A673 (cell line): ENCODE data around the gene KPNB1. TPM values are rescaled to one million over a fixed set of nuclear protein-coding genes. Genes with fewer than 3 reads are reported as not detected.

Experiments used
- BruUV-seq: library from RNA; stranded (reverse); fragments of 400-500 nt; replicated peaks from 2 replicates; lab custom pipeline; 2021; lab: Mats Ljungman, UMichigan
- CTCF ChIA-PET: fragments of 300-600 bp; sonication (Branson Sonifier 250); formaldehyde crosslinking; loops from one replicate; lab custom pipeline; 2022; ENCODE audit warnings: antibody characterized with exemption; lab: Charles Lee
- POLR2A ChIA-PET: fragments of 300-600 bp; sonication (Branson Sonifier 250); formaldehyde crosslinking; loops from one replicate; lab custom pipeline; 2022; ENCODE audit warnings: antibody characterized with exemption; ENCODE audit not compliant: low non-redundant PET; lab: Charles Lee
- DNase-seq: peaks from one replicate; pipeline ENCODE4 v3.0.0-alpha.2; 2015; ENCODE audit warnings: low spot score
- H3K27ac ChIP-seq: fragments of 200-600 bp; sonication (generic); 2 replicates; pipeline ENCODE4 v1.5.1; 2016; ENCODE audit warnings: mixed run types, low read depth, mild to moderate bottlenecking, mixed read lengths, antibody characterized with exemption, low read length; ENCODE audit not compliant: poor library complexity, severe bottlenecking
- H3K27me3 ChIP-seq: fragments of 200-600 bp; sonication (generic); replicated peaks from 2 replicates; pipeline ENCODE4 v1.6.1; 2017; ENCODE audit warnings: mixed run types, low read depth, mild to moderate bottlenecking, mixed read lengths, antibody characterized with exemption, low read length; ENCODE audit not compliant: insufficient read depth, poor library complexity
- H3K36me3 ChIP-seq: fragments of 200-600 bp; sonication (generic); 2 replicates; pipeline ENCODE4 v1.6.1; 2016; ENCODE audit warnings: mixed run types, mild to moderate bottlenecking, mixed read lengths, antibody characterized with exemption, low read length; ENCODE audit not compliant: insufficient read depth, poor library complexity, severe bottlenecking
- H3K4me1 ChIP-seq: fragments of 200-600 bp; sonication (generic); 2 replicates; pipeline ENCODE4 v1.6.1; 2017; ENCODE audit warnings: mixed run types, mild to moderate bottlenecking, mixed read lengths, antibody characterized with exemption, low read length; ENCODE audit not compliant: insufficient read depth, poor library complexity, severe bottlenecking
- H3K4me3 ChIP-seq: fragments of 200-600 bp; sonication (generic); 2 replicates; pipeline ENCODE4 v1.5.1; 2016; ENCODE audit warnings: low read depth, mixed run types, mild to moderate bottlenecking, mixed read lengths, low read length; ENCODE audit not compliant: poor library complexity, severe bottlenecking
- H3K9me3 ChIP-seq: fragments of 200-600 bp; sonication (generic); 2 replicates; pipeline ENCODE4 v1.6.1; 2016; ENCODE audit warnings: mixed run types, low read depth, mild to moderate bottlenecking, mixed read lengths, antibody characterized with exemption, low read length; ENCODE audit not compliant: poor library complexity, severe bottlenecking
- CTCF ChIP-seq: fragments of 300-800, 200-600 bp; sonication (generic); conservative IDR thresholded peaks from 2 replicates; pipeline ENCODE4 v1.5.1; 2017; ENCODE audit warnings: low read depth, mild to moderate bottlenecking, antibody characterized with exemption, low read length, moderate library complexity, mixed read lengths
- EZH2 ChIP-seq: fragments of 200-600 bp; sonication (generic); IDR thresholded peaks from 2 replicates; pipeline ENCODE4 v1.6.1; 2017; ENCODE audit warnings: borderline replicate concordance, low read depth, mild to moderate bottlenecking, mixed read lengths, antibody characterized with exemption, low read length; ENCODE audit not compliant: poor library complexity, severe bottlenecking
- intact Hi-C: fragments of 100-400 bp; cut with micrococcal nuclease; formaldehyde crosslinking; loops from one replicate; pipeline ENCODE4 v1.10.0; 2022; ENCODE audit not compliant: unreplicated experiment
- total RNA-seq: library from RNA; stranded (reverse); gene quantifications from 2 replicates; pipeline ENCODE4 v1.2.3, GENCODE V29; 2021

Gene KPNB1
- total RNA-seq, 1 experiment from 2014 or later = 429 TPM

GRCh38 chr17:47698749-47699535 lies 49.2 kb downstream of the KPNB1 start:
- Histone ChIP-seq H3K4me1 (no peaks in the 10 kb centered on the region), H3K27ac (no peak overlapping the region), H3K4me3 (no peak overlapping the region), H3K27me3 (no peaks in the 10 kb centered on the region), H3K9me3 (no peaks in the 10 kb centered on the region), H3K36me3 (peaks cover 4% of the 10 kb centered on the region)
- no TSS peak for BruUV-seq
- CTCF ChIA-PET = no interaction called here
- intact Hi-C loops = loop anchor here (2.0 kb wide), 1 partner anchor 44 kb away; no protein-coding TSS in a partner anchor
- peak; percentile 63 for DNase-seq
- POLR2A ChIA-PET = no interaction called here
- TF ChIP-seq CTCF (peak; percentile 89), EZH2 (no peak)

GRCh38 chr17:47699536-47699840 lies 49.8 kb downstream of the KPNB1 start:
- H3K4me1 ChIP-seq = no peaks in the 10 kb centered on the region
- TF ChIP-seq EZH2 = no peak
- TF ChIP-seq CTCF = no peak
- H3K36me3 ChIP-seq = peaks cover 4% of the 10 kb centered on the region
- CTCF ChIA-PET = interaction anchor here (0.6 kb wide), 1 partner anchor 64 kb away, joined by 4 read pairs; no protein-coding TSS in a partner anchor
- H3K27ac ChIP-seq = no peak overlapping the region
- no peak for DNase-seq
- POLR2A ChIA-PET = no interaction called here
- no peaks in the 10 kb centered on the region for H3K27me3 ChIP-seq
- H3K4me3 ChIP-seq = no peak overlapping the region
- intact Hi-C loops = loop anchor here (2.0 kb wide), 1 partner anchor 43 kb away; no protein-coding TSS in a partner anchor
- no peaks in the 10 kb centered on the region for H3K9me3 ChIP-seq
- BruUV-seq = no TSS peak

GRCh38 chr17:47700471-47701449 lies 51.0 kb downstream of the KPNB1 start:
- BruUV-seq = no TSS peak
- TF ChIP-seq EZH2 (no peak), CTCF (no peak)
- H3K4me1 ChIP-seq = no peaks in the 10 kb centered on the region
- no peak for DNase-seq
- CTCF ChIA-PET = no interaction called here
- H3K9me3 ChIP-seq = no peaks in the 10 kb centered on the region
- H3K4me3 ChIP-seq = no peak overlapping the region
- no peaks in the 10 kb centered on the region for H3K27me3 ChIP-seq
- intact Hi-C loops = no loop called here
- peaks cover 4% of the 10 kb centered on the region for H3K36me3 ChIP-seq
- H3K27ac ChIP-seq = no peak overlapping the region
- POLR2A ChIA-PET = no interaction called here
